Spleen (tissue), 7 donors: ENCODE results near the gene LBR.

Experiments used
- POLR2A ChIP-seq, 3 donors: fragments of 450-650 bp; IDR thresholded peaks; one replicate each; pipeline ENCODE4 v1.5.1; 2017; ENCODE audit warnings: antibody characterized with exemption in 3 of 3, mild to moderate bottlenecking in 1 of 3
- POLR2AphosphoS5 ChIP-seq, 3 donors: sonication (generic); formaldehyde crosslinking; IDR thresholded peaks; one replicate each; pipeline ENCODE4 v1.5.1; 2017; ENCODE audit warnings: antibody characterized with exemption in 3 of 3
- TF ChIP-seq, protein P1 (sequence below), 11 experiments: fragments of 200-600 bp in 7 of 11; fragments of 450-650 bp in 4 of 11; sonication (generic) in 4 of 11; IDR thresholded peaks in 8 of 11; conservative IDR thresholded peaks in 3 of 11; 1 replicate in 7 of 11; 2 replicates in 4 of 11; pipeline versions ENCODE4 v1.4.0 to v1.8.0; 2016 to 2021; ENCODE audit warnings: antibody characterized with exemption in 11 of 11, inconsistent platforms in 4 of 11, mild to moderate bottlenecking in 1 of 11
- donor health status: DM: no; HTN: no; CAD: no; lungs with moderate emphysema.
- donor health status: DM: no; HTN: no; CAD: no.
- donor health status: DM: no; HTN: no; CAD: no.

DNA sequence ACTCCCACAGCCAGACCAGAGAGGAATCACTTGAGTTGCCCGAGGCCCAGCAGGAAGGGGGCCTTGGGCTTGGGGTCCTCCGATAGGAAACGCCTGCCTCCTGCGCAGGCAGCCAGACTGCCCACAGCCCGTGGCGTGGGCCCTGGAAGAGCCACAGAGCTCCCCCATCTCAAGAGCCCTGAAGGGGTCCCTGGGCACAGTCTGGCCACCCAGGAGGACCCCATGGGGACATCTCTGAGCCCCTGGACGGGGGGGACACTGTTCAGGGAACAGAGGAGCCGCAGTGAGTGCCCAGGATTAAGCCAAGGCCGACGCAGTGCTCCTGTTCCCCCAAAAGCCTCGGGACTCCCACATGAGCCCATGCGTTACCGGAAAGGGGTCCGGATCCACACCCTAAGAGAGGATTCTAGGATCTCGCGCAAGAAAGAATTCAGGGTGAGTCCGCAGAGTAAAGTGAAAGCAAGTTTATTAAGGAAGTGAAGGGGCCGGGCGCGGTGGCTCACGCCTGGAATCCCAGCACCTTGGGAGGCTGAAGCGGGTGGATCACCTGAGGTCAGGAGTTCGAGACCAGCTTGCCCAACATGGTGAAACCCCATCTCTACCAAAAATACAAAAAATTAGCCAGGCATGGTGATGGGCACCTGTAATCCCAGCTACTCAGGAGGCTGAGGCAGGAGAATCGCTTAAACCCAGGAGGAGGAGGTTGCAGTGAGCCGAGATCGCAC, 38.1 kb upstream of the LBR start:
- TF ChIP-seq, protein P1, sequence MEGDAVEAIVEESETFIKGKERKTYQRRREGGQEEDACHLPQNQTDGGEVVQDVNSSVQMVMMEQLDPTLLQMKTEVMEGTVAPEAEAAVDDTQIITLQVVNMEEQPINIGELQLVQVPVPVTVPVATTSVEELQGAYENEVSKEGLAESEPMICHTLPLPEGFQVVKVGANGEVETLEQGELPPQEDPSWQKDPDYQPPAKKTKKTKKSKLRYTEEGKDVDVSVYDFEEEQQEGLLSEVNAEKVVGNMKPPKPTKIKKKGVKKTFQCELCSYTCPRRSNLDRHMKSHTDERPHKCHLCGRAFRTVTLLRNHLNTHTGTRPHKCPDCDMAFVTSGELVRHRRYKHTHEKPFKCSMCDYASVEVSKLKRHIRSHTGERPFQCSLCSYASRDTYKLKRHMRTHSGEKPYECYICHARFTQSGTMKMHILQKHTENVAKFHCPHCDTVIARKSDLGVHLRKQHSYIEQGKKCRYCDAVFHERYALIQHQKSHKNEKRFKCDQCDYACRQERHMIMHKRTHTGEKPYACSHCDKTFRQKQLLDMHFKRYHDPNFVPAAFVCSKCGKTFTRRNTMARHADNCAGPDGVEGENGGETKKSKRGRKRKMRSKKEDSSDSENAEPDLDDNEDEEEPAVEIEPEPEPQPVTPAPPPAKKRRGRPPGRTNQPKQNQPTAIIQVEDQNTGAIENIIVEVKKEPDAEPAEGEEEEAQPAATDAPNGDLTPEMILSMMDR (IDR thresholded peaks at IDR 0.05 in 8 of 11, conservative IDR thresholded peaks at IDR 0.05 in 3 of 11) = no peak
- TF ChIP-seq POLR2A (IDR thresholded peaks at IDR 0.05) (no peak), POLR2AphosphoS5 (IDR thresholded peaks at IDR 0.05) (no peak)
